ENCODE measurements around the gene PTPRN2.

The PTPRN2 gene

DNA sequence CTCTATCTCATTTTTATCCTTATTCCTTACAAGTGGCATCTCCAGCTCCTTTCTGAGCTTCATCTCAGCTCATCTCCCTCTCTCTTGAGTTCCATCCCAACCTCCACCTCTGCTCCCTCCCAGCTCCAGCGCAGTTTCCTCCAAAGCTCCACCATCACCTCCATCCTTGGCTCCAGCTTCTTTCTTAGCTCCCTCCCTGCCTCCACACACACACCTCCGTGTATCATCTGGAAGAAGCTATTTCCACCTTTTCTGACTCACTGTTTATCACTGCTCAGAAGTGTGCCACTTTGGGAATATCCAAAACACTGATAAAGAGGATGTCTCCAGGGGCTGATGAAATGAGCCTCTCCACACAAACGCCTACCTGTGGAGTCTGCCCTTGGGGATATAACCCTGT, 481.4 kb downstream of the PTPRN2 start:
- FAIRE-seq (no peak), DNase-seq (ENCODE audit: low spot score) (no peak)

DNA sequence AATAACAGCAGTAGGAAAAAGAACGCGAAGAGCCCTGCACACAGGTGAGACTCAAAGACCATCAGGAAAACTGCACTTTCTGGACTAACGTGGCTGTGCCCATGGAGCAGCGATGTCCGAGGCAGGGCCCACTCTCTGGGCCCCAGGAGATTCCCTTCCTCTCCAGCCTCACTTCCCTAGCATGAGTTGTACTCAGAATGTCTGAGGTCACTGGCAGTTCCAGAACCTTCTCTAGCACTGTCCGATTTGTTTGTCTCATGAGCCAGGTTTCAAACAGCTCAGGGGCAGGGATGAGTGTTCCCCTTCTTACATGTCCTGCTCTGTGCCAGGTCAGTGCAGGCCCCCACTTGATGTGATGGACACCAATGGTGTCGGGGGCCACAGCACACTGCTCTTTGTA, 484.2 kb downstream of the PTPRN2 start:
- FAIRE-seq (no peak), DNase-seq (ENCODE audit: low spot score) (no peak)

DNA sequence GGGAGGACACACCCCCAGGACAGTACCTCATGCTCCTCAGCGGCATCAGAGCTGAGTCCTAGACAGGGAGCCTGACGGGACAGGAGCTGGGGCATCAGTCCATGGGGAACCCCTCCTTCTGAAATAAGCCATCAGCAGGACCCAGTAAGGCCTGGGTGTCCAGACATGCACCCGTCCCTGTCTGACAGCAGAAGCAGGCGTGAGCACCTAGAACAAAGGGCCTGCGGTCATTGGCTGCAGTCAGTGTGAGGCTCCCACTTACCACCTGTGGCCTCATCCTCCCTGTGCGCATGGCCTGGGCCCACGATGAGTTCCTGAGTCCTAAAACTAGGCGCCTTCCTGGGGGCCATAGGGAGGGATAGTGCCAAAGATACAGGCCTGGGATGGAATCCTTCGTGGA, 484.7 kb downstream of the PTPRN2 start:
- no peak for FAIRE-seq
- DNase-seq (ENCODE audit: low spot score), result no peak

DNA sequence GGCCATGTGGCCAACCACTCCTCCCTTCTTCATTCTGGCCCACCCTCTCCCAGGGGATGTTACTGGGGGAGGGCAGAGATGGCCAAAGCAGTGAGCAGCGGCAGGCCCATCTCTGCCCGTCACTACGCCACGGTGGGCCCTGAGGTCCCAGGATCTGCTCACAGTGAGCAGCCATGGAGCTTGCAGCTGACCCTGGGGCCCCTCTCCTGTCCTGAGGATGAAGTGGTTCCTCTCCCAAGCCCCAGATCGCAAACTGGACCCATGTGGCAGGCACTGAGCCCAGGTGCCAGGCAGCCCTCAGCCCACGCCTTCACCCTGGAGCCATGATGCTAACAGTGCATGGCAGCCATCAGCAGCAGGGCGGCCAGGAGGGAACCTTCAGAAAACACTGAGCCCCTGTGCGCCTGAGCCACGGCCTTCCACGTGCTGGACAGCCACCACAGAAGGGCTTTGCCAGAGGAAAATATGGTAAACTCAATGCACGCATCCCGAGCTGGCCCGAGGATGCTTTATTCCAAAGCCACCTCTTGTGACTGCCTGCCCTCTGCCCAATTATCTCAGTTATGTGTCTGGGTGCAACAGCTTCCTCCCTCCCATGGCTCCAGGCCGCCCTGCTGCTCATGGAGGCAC, 485.7 kb downstream of the PTPRN2 start:
- FAIRE-seq, result no peak
- DNase-seq (ENCODE audit: low spot score), result no peak

DNA sequence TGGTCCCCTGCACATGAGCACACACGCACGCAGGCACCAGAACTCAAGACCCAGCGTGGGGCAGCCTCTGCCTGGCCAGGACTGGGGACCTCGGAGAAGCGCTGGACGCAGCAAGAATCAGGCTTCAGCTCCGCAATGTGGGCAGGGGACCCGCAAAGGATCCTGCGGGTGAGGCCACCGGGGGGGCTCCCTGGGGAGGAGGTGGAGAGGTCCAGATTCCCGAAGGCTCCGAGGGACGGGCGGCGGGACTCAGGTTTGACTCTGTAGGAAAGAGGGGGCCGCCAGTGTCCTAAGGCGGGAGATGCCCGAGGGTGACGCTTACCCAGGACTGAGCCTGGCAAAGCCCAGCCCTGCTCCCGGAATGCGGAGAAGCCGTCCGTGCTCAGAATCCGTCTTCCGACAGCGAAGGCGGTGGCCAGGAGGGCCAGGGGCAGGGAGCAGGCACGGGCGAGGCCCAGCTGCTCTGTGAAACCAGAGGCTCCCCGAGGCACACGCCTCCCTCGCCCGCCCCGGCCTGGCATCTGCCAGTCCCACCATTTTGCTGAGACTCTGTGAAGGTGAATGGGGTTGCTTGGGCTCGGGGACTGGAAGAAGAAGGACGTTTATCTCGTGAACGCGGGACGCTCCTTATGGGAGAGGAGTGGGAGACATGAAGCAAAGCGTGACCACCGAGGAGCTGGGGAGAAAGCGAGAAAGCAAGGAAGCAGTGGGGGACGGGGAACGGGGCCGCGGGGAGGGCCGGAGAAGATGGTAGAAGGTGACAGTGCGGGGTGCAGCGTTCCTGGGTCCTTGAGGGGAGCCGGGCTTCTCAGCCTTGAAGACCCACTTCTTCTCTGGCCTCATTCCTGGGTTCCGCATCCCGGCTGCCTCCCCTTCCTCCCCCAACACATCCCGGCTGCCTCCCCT, 489.2 kb downstream of the PTPRN2 start:
- no peak for DNase-seq (ENCODE audit: low spot score)

DNA sequence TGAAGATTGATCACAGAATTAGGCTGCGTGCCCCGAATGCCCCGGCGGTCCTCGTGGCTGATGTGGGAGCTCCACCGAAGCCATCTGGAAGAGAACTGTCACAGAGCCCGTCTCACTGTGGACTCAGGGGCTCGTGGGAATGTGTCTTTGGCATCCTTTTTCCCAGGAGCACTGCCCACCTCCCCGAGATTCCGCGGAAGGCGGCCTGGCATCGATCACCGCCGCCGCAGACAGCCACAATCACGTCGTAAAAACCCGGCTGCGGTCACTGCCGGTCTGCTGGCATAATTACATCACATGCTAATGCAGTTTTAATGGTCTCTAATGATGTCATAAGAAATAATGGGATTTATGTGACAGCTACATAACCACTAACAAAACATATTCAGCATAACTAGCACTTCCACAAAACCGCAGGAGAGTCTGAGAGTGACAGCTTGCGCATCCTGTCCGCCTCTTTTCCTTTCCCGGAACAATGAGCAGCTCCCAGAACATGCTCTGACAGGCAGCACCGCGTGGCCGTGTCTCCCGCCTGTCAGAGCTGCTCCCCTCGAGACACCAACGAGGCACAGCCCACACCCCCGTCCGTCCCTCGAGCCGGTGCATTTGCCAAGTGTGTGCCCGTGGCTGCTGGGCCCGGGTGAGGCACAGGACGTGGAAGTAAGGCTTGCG, 490.0 kb downstream of the PTPRN2 start:
- DNase-seq (ENCODE audit: low spot score) (peak; percentile 78), FAIRE-seq (no peak)

More for the DNA sequence above, 489.2 kb downstream of the PTPRN2 start:
- FAIRE-seq, result no peak

DNA sequence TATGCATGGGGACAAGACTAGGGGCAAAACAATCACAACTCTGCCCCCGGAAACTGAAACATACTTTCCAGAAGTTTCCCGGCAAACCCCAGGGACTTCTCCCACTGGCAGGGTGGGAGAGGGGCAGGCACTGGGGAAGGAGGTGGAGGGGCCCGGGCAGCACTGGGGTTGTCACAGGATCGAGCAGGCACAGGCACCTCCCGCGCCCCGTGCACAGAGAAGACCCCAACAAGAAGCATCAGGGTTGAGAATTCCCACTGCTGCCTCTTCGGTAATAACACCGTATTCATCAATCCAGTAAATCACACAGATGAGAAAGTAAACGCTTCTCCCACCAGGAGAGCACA, 490.5 kb downstream of the PTPRN2 start:
- FAIRE-seq, result no peak
- no peak for DNase-seq (ENCODE audit: low spot score)

DNA sequence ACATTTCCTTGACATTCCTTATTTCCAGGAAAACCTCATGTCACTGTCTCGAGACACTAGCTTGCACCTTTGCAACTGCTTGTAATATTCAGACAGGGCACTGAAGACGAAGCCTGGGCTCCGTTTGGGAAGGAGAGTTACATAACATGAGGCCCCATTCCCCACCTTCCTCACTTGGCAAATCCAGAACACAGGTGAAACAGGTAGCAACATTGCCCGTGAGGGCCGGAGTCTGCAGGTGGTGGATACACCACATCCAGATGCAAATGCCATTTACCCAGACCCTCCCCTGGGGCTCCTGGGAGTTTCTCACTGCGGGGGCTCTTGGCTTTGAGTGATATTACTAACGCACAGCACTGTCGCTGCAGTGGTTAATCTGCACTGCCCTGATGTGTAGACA, 491.0 kb downstream of the PTPRN2 start:
- no peak for DNase-seq (ENCODE audit: low spot score)
- FAIRE-seq, result no peak

DNA sequence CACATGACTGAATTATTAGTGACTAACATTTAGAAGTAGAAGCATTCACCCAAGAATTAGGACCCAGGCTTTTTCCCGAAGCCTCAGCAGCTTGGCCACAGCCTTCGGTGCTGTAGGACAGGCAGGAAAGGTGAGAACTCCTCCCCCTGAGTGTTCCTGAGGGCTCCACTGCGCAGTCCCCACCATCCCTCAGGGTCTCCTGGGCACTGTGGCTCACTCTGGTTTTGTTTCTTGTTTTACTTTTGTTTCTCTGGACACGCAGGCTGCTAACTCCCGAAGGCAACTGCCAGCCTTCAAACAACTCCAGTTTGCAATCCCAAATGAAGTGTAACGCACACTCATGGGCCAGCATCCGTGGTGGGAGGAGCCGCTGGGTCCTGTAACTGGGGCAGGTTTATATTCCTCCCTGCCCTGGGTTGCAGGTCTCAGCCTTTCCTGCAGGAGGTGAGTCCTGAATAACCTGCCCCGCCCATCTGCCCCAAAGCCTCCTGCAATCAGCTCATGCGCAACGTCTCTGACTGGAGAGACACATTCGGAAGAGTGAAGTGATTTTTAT, 492.9 kb downstream of the PTPRN2 start:
- DNase-seq (ENCODE audit: low spot score) (no peak), FAIRE-seq (no peak)

DNA sequence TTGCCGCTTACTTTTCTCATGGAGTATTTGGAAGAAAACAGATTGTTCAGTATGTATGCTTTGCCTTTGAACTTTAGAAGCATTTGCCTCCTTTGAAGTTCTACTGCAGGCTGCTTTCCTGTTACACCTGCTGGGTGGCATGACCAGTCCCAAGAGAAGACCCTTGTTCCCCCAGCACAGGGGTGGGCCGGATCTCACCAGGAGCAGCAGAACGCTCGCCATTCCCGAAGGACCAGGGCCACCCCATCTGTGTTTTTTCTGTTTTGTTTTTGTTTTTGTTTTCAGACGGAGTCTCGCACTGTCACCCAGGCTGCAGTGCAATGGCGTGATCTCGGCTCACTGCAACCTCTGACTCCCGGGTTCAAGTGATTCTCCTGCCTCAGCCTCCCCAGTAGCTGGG, 493.6 kb downstream of the PTPRN2 start:
- DNase-seq (ENCODE audit: low spot score), result no peak
- no peak for FAIRE-seq

DNA sequence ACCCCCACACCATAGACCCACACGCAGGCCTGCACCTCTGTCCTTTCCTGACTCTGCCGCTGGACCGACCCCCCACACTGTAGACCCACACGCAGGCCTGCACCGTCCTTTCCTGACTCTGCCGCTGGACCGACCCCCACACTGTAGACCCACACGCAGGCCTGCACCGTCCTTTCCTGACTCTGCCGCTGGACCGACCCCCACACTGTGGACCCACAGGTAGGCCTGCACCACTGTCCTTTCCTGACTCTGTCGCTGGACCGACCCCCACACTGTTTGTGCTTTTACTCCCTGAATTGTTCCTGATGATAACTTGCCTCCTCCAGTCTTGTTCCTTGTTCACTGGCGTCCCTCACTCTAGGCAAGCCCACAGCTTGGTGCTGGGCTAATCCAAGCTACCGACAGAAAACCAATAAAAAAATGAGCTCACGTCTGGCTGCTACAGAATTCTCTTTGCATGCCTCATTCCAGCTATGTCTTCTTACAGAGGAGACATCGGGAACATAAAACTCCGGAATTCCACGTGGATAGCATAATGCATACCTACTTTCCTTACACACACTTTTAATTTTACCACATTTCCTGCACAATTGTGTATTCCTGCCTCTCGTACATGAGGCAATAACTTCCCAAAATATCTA, 494.3 kb downstream of the PTPRN2 start:
- peak; percentile 27 for FAIRE-seq
- DNase-seq (ENCODE audit: low spot score), result peak; percentile 60

DNA sequence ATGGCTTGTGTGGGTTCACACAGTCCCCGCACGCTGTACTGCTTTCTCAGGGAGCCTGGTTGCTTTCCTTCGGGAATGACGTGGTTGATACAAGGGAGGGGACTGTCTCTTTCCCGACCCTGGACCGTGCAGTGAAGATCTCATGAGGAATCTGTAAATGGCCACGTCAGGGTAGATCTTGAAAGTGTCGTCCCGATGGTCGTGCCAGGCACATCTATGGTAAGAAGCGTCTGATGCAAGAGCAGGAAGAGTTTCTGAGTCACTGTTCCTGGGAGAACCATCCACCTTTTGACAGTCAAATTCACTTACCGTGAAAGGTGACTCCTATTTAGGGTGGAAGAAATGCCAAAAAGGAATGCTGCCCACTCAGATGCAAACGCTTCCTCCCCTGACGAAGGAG, 500.4 kb downstream of the PTPRN2 start:
- DNase-seq (ENCODE audit: low spot score) (no peak), FAIRE-seq (no peak)

DNA sequence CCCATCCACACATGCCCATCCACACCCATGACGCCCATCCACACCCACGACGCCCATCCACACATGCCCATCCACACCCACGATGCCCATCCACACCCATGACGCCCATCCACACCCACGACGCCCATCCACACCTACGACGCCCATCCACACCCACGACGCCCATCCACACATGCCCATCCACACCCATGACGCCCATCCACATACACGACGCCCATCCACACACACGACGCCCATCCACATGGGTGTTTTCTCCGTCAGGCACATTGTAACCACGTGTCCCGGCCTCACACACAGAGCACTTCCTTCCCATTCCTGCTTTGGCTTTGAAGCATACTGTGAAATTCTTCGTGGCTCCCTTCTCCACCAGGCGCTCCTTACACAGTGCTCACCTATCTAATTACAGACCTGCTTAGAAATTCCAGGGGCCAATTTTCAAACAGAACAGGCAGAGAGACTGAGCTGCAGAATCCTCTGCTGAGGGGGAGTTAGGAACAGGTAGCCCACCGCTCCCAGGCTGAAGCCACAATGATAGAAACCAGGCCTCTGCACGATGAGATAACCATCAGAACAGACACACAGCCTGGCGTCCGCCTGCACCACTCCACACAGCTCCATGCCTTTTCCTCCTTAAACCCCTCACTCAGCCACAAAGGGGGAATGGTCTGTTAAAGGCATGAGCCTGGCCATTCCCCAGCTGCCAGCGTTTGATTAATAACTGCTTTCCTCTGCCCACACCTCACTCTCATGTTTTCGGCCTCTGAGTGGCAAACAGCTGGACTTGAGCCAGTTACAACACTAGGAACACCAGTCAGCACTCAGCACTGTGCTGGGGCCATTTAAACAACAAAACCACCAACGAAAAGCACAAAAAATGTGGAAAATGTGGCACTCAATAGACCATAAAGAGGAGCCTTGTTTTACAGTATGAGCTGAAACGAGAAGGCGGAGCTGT, 501.6 kb downstream of the PTPRN2 start:
- no peak for DNase-seq (ENCODE audit: low spot score)
- no peak for FAIRE-seq

DNA sequence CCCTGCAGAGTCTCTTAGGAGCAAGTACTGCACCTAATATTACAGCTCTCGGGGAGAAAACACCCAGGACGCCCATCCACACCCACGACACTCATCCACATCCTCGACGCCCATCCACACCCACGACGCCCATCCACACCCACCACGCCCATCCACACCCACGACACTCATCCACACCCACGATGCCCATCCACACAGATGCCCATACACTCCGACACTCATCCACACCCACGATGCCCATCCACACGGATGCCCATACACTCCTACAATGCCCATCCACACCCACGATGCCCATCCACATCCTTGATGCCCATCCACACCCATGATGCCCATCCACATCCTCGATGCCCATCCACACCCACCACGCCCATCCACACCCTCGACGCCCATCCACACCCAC, 503.1 kb downstream of the PTPRN2 start:
- DNase-seq (ENCODE audit: low spot score), result no peak
- peak; percentile 77 for FAIRE-seq

DNA sequence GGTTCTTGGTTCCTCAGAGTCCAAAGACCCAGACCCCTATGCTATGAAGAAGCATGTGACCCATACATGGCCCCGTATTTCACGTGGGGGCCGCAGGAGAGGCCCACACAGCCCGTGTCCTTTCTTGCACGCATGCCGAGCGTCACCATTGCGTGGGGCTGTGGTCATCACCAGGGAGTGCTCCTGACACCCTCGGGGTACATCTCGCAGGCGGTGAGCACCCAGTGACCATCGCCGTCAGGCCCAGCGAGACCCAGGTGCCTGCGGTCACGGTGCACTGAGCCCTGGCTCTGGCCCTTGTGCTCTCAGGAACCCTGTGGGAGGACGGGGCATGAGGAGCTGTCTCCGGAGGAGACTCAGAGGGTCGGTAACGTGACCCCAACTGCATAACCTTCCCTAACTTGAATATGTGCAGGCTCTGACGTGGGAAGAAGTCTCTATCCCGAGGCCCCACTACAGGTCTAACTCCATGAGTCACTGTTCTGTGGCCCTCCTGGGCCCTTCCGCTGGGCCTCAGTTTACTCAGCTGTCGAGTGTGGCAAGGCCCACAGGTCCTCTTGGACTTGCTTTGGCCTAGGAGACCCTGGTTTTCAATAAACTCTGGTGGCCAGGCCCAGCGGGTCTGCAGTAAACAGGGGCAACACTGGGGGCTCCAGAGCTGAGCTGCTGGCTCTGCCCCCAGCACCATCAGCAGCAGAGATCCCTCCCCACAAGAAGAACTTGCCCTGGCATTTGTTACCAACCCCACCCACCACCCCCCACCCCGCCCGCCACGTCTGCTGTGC, 503.9 kb downstream of the PTPRN2 start:
- no peak for FAIRE-seq
- DNase-seq (ENCODE audit: low spot score), result no peak

DNA sequence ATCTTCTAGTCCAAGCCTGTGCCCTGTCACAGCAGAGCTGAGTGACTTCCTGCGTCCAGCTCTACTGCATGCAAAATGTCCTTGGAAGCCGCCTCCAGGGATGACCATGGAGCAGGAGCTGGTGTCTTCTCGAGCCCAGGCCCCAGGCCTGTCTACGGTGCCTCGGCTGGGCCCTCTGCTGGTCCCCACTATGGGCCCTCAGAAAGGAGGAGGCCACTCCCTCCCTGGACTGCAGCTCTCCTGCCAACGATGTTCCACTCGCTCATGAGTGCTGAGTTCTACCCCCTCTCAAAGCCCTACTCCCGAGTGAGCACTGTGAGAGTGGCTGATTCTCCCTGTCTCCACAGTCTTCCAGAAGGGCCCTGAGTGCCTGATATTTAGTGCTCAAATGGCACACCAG, 504.9 kb downstream of the PTPRN2 start:
- no peak for DNase-seq (ENCODE audit: low spot score)
- FAIRE-seq, result no peak

DNA sequence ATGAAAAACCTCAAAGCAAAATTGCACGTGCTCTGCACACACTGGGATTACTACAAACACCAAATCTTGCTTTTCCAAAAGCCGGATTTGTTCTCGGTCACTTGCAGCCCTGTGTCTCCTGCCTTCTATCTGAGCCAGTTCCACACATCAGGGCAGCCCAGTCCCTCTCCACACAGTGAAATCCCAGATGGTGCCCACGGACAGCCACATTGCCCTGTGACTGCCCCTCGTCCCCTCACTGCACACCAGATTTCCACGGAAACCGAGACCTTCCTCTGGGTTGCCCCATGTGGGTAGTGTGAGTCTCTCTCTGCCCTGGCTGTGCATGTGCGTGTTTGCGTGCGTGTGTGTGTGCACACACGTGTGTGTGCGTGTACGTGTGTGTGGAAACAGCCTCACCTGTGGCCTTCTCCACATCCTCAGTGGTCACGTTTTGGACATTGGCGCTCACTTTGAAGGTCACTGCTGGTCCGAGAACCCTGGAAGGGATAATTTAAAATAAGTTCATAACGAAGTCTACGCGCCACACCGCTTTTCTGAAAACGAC, 506.7 kb downstream of the PTPRN2 start:
- FAIRE-seq (no peak), DNase-seq (ENCODE audit: low spot score) (no peak)

DNA sequence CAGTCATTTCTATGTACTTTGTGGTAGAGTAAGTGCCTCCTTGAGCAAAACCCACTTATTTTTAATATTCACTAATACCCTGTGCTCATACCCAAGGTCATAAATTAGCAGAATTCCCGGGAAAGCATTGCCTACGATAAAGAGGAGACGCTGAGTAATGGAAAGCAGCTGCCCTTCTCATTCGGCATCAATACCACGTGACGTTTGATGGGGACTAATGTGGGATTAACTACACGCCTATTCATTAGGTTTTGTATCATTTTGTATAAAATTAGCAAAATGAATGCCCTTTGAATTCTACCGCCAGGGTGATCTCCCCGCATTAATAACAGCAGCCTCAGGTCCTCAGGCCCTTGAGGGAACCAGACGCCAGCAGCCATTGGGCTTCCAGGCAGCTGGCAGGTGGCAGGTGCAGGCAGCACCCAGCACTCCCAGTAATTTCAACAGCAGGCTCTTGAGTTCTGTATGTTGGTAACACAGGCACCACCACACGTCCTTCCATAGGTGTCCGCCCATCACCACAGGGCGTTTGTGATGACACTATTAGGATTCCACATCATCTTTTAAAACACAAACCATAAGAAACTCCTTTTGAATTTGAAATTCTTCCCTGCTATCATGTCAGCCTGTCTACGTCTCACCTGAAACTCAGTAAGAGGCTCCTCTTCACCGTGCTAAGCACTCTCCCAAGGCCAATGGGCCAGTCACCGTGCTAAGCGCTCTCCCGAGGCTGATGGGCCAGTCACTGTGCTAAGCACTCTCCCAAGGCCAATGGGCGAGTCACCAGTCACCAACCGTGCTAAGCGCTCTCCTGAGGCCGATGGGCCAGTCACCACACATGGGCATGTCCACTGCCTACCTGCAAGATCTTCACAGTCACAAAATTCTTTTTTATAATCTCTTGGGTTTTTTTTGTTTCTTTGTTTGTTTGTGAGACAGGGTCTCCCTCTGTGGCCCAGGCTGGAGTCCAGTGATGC, 509.4 kb downstream of the PTPRN2 start:
- FAIRE-seq, result no peak
- no peak for DNase-seq (ENCODE audit: low spot score)
